ENCODE results near the gene MCTP1. TPM values are rescaled to one million over a fixed set of nuclear protein-coding genes. Genes with fewer than 3 reads are reported as not detected.
A peak's percentile ranks its signal among the peaks of the same experiment; 100 is the strongest.

The MCTP1 gene
- total RNA-seq, 1 experiment from 2014 or later: 0.41 TPM

- Histone ChIP-seq H3K9ac (ENCODE audit: low read length) (no peak overlapping the region), H3K9me2 (replicated peaks; ENCODE audit: insufficient read depth, low read length) (no peaks in the 10 kb centered on the region), H4K20me1 (ENCODE audit: insufficient read depth, low read depth, low read length) (no peaks in the 10 kb centered on the region), H3K27ac (ENCODE audit: low read length) (no peak overlapping the region), H3K4me2 (ENCODE audit: low read depth, low read length, poor library complexity, severe bottlenecking) (no peak overlapping the region), H2AFZ (ENCODE audit: low read length) (no peak overlapping the region), H3K27me3 (ENCODE audit: low read length) (no peaks in the 10 kb centered on the region), H3K4me3 (ENCODE audit: low read length) (no peak overlapping the region), H3K9me3 (ENCODE audit: low read length) (no peaks in the 10 kb centered on the region), H3K79me2 (ENCODE audit: low read length) (no peaks in the 10 kb centered on the region), H3K4me1 (ENCODE audit: low read length) (no peaks in the 10 kb centered on the region), H3K36me3 (ENCODE audit: insufficient read depth, low read length) (no peaks in the 10 kb centered on the region)
- no peak for DNase-seq
Measured at GRCh38 chr5:94891972-94892371, 392.9 kb downstream of the MCTP1 start.

- Histone ChIP-seq H3K27ac (ENCODE audit: low read length) (no peak overlapping the region), H3K27me3 (ENCODE audit: low read length) (no peaks in the 10 kb centered on the region), H3K36me3 (ENCODE audit: insufficient read depth, low read length) (no peaks in the 10 kb centered on the region), H3K9ac (ENCODE audit: low read length) (no peak overlapping the region), H3K9me3 (ENCODE audit: low read length) (no peaks in the 10 kb centered on the region), H3K4me3 (ENCODE audit: low read length) (no peak overlapping the region), H3K79me2 (ENCODE audit: low read length) (no peaks in the 10 kb centered on the region), H3K4me1 (ENCODE audit: low read length) (no peaks in the 10 kb centered on the region), H3K4me2 (ENCODE audit: low read depth, low read length, poor library complexity, severe bottlenecking) (no peak overlapping the region), H2AFZ (ENCODE audit: low read length) (no peak overlapping the region), H4K20me1 (ENCODE audit: insufficient read depth, low read depth, low read length) (no peaks in the 10 kb centered on the region), H3K9me2 (replicated peaks; ENCODE audit: insufficient read depth, low read length) (no peaks in the 10 kb centered on the region)
- no peak for DNase-seq
Measured at GRCh38 chr5:94891565-94891964, 393.3 kb downstream of the MCTP1 start.

GRCh38 chr5:94890907-94891306, 394.0 kb downstream of the MCTP1 start:
- no peaks in the 10 kb centered on the region for H3K36me3 ChIP-seq (ENCODE audit: insufficient read depth, low read length)
- no peak for DNase-seq
- no peaks in the 10 kb centered on the region for H3K27me3 ChIP-seq (ENCODE audit: low read length)
- H3K27ac ChIP-seq (ENCODE audit: low read length): no peak overlapping the region
- no peaks in the 10 kb centered on the region for H3K4me1 ChIP-seq (ENCODE audit: low read length)
- H3K4me2 ChIP-seq (ENCODE audit: low read depth, low read length, poor library complexity, severe bottlenecking): no peak overlapping the region
- H3K4me3 ChIP-seq (ENCODE audit: low read length): no peak overlapping the region
- no peak overlapping the region for H3K9ac ChIP-seq (ENCODE audit: low read length)
- no peaks in the 10 kb centered on the region for H3K79me2 ChIP-seq (ENCODE audit: low read length)
- H2AFZ ChIP-seq (ENCODE audit: low read length): no peak overlapping the region
- no peaks in the 10 kb centered on the region for H4K20me1 ChIP-seq (ENCODE audit: insufficient read depth, low read depth, low read length)
- H3K9me3 ChIP-seq (ENCODE audit: low read length): no peaks in the 10 kb centered on the region
- H3K9me2 ChIP-seq (replicated peaks; ENCODE audit: insufficient read depth, low read length): no peaks in the 10 kb centered on the region

- no peak for DNase-seq
- no peaks in the 10 kb centered on the region for H3K27me3 ChIP-seq (ENCODE audit: low read length)
Measured at GRCh38 chr5:94888674-94889073, 396.2 kb downstream of the MCTP1 start.

GRCh38 chr5:94885931-94886330, 399.0 kb downstream of the MCTP1 start:
- no peak for DNase-seq
- H3K27ac ChIP-seq (ENCODE audit: low read length): no peak overlapping the region
- no peaks in the 10 kb centered on the region for H3K36me3 ChIP-seq (ENCODE audit: insufficient read depth, low read length)
- no peak overlapping the region for H3K9ac ChIP-seq (ENCODE audit: low read length)
- no peaks in the 10 kb centered on the region for H4K20me1 ChIP-seq (ENCODE audit: insufficient read depth, low read depth, low read length)
- no peaks in the 10 kb centered on the region for H3K4me1 ChIP-seq (ENCODE audit: low read length)
- H3K4me3 ChIP-seq (ENCODE audit: low read length): no peak overlapping the region
- H3K4me2 ChIP-seq (ENCODE audit: low read depth, low read length, poor library complexity, severe bottlenecking): no peak overlapping the region
- no peak overlapping the region for H2AFZ ChIP-seq (ENCODE audit: low read length)
- H3K9me2 ChIP-seq (replicated peaks; ENCODE audit: insufficient read depth, low read length): no peaks in the 10 kb centered on the region
- H3K9me3 ChIP-seq (ENCODE audit: low read length): no peaks in the 10 kb centered on the region
- no peaks in the 10 kb centered on the region for H3K27me3 ChIP-seq (ENCODE audit: low read length)
- no peaks in the 10 kb centered on the region for H3K79me2 ChIP-seq (ENCODE audit: low read length)

More at GRCh38 chr5:94888674-94889073, 396.2 kb downstream of the MCTP1 start:
- no peaks in the 10 kb centered on the region for H3K9me2 ChIP-seq (replicated peaks; ENCODE audit: insufficient read depth, low read length)
- no peaks in the 10 kb centered on the region for H3K36me3 ChIP-seq (ENCODE audit: insufficient read depth, low read length)
- no peak overlapping the region for H3K9ac ChIP-seq (ENCODE audit: low read length)
- H2AFZ ChIP-seq (ENCODE audit: low read length): no peak overlapping the region
- H4K20me1 ChIP-seq (ENCODE audit: insufficient read depth, low read depth, low read length): no peaks in the 10 kb centered on the region
- no peak overlapping the region for H3K27ac ChIP-seq (ENCODE audit: low read length)
- no peaks in the 10 kb centered on the region for H3K79me2 ChIP-seq (ENCODE audit: low read length)
- H3K4me2 ChIP-seq (ENCODE audit: low read depth, low read length, poor library complexity, severe bottlenecking): no peak overlapping the region
- no peaks in the 10 kb centered on the region for H3K9me3 ChIP-seq (ENCODE audit: low read length)
- no peak overlapping the region for H3K4me3 ChIP-seq (ENCODE audit: low read length)
- H3K4me1 ChIP-seq (ENCODE audit: low read length): no peaks in the 10 kb centered on the region

GRCh38 chr5:94884311-94884710, 400.6 kb downstream of the MCTP1 start:
- no peaks in the 10 kb centered on the region for H3K79me2 ChIP-seq (ENCODE audit: low read length)
- no peaks in the 10 kb centered on the region for H3K36me3 ChIP-seq (ENCODE audit: insufficient read depth, low read length)
- H3K27ac ChIP-seq (ENCODE audit: low read length): no peak overlapping the region
- H3K9me3 ChIP-seq (ENCODE audit: low read length): no peaks in the 10 kb centered on the region
- no peak overlapping the region for H3K4me3 ChIP-seq (ENCODE audit: low read length)
- H3K4me1 ChIP-seq (ENCODE audit: low read length): no peaks in the 10 kb centered on the region
- H2AFZ ChIP-seq (ENCODE audit: low read length): no peak overlapping the region
- H4K20me1 ChIP-seq (ENCODE audit: insufficient read depth, low read depth, low read length): no peaks in the 10 kb centered on the region
- H3K4me2 ChIP-seq (ENCODE audit: low read depth, low read length, poor library complexity, severe bottlenecking): no peak overlapping the region
- DNase-seq: no peak
- H3K27me3 ChIP-seq (ENCODE audit: low read length): no peaks in the 10 kb centered on the region
- H3K9ac ChIP-seq (ENCODE audit: low read length): no peak overlapping the region
- H3K9me2 ChIP-seq (replicated peaks; ENCODE audit: insufficient read depth, low read length): no peaks in the 10 kb centered on the region

GRCh38 chr5:94872526-94872925, 412.4 kb downstream of the MCTP1 start:
- H3K9ac ChIP-seq (ENCODE audit: low read length): no peak overlapping the region
- no peaks in the 10 kb centered on the region for H4K20me1 ChIP-seq (ENCODE audit: insufficient read depth, low read depth, low read length)
- H3K9me3 ChIP-seq (ENCODE audit: low read length): no peaks in the 10 kb centered on the region
- no peak overlapping the region for H3K27ac ChIP-seq (ENCODE audit: low read length)
- no peaks in the 10 kb centered on the region for H3K4me1 ChIP-seq (ENCODE audit: low read length)
- no peak overlapping the region for H3K4me3 ChIP-seq (ENCODE audit: low read length)
- H3K79me2 ChIP-seq (ENCODE audit: low read length): no peaks in the 10 kb centered on the region
- H2AFZ ChIP-seq (ENCODE audit: low read length): no peak overlapping the region
- DNase-seq: no peak
- H3K4me2 ChIP-seq (ENCODE audit: low read depth, low read length, poor library complexity, severe bottlenecking): no peak overlapping the region
- H3K27me3 ChIP-seq (ENCODE audit: low read length): no peaks in the 10 kb centered on the region
- H3K36me3 ChIP-seq (ENCODE audit: insufficient read depth, low read length): no peaks in the 10 kb centered on the region
- no peaks in the 10 kb centered on the region for H3K9me2 ChIP-seq (replicated peaks; ENCODE audit: insufficient read depth, low read length)

- Histone ChIP-seq H3K9me3 (ENCODE audit: low read length) (no peaks in the 10 kb centered on the region), H3K36me3 (ENCODE audit: insufficient read depth, low read length) (no peaks in the 10 kb centered on the region), H3K79me2 (ENCODE audit: low read length) (no peaks in the 10 kb centered on the region), H4K20me1 (ENCODE audit: insufficient read depth, low read depth, low read length) (no peaks in the 10 kb centered on the region), H3K4me2 (ENCODE audit: low read depth, low read length, poor library complexity, severe bottlenecking) (no peak overlapping the region), H3K9me2 (replicated peaks; ENCODE audit: insufficient read depth, low read length) (no peaks in the 10 kb centered on the region), H3K4me3 (ENCODE audit: low read length) (no peak overlapping the region), H3K27me3 (ENCODE audit: low read length) (no peaks in the 10 kb centered on the region), H2AFZ (ENCODE audit: low read length) (no peak overlapping the region), H3K27ac (ENCODE audit: low read length) (no peak overlapping the region), H3K4me1 (ENCODE audit: low read length) (no peaks in the 10 kb centered on the region), H3K9ac (ENCODE audit: low read length) (no peak overlapping the region)
- DNase-seq: peak; percentile 35
Measured at GRCh38 chr5:94870511-94871183, 414.2 kb downstream of the MCTP1 start.

All from Karpas-422 (cell line).